ENCODE results near the gene PNLDC1. TPM values are rescaled to one million over a fixed set of nuclear protein-coding genes. Genes with fewer than 3 reads are reported as not detected.
"Not testable (repeated sequence)": the region's sequence is repeated elsewhere in the genome, so short reads cannot be mapped to it uniquely, and the experiment has no call there.

PNLDC1 gene
- total RNA-seq, 2 experiments from 2014 or later: 0.31 TPM; not detected in 1

DNA sequence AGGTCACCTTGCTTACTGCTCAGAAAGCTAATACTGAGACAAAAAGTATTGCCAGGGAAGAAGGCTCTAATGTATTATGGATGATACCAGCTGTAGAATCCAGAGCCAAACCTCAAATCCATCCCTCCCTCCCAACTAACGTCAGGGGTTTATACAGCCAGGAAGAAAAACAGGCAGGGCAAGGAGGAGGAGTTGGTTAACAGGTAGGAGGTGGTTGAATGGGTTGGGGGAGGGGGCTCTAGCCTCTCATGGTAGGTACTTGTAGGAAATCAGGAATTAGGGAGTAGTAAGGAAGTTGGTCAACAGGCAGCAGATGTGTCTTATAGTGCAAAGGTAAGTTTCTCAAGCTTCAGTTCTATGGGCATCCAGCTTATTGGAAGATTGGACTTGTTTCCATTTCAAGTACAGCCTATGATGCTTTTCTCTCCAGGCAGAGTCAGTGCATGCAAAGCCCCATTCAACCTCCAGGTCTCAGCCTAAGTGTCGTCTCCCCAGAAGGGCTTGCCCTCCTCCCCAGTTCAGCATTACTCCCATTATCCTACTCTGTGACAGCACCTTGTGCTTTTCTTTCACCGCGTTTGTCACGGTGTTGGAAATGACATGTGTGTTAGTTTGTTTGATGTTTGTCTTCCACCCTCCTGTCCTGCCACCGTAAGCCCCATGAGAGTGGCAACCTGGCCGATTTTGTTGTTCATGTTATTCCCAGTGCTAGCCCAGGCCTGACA, 38.1 kb downstream of the PNLDC1 start:
- Mint-ChIP-seq H3K4me3 (no peak overlapping the region), H3K27ac (no peak overlapping the region), H3K27me3 (no peaks in the 10 kb centered on the region), H3K9me3 (no peaks in the 10 kb centered on the region), H3K4me1 (peaks cover 14% of the 10 kb centered on the region), H3K36me3 (no peaks in the 10 kb centered on the region)
- DNase-seq: no peak

DNA sequence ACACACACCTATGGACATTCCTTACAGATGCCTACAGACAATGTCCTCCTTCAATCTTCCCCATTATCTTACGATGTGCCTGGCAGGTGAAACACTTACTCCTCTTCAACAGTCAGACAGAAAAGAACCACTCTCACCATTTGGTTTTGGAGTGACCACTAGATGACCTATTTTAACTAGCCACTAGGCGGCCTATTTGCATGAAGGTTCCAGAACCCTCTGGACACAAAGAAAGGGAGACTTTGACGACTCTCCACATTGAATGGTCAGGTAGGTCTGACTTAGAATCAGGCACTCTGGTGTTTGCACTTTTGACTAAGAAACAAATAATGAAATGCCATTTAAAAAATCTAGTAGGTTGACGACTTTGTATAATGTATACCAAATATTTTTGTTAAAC, 42.0 kb downstream of the PNLDC1 start:
- Mint-ChIP-seq H3K4me1 (peaks cover 4% of the 10 kb centered on the region), H3K27me3 (no peaks in the 10 kb centered on the region), H3K36me3 (no peaks in the 10 kb centered on the region), H3K27ac (no peak overlapping the region), H3K9me3 (no peaks in the 10 kb centered on the region), H3K4me3 (no peak overlapping the region)
- DNase-seq: no peak

DNA sequence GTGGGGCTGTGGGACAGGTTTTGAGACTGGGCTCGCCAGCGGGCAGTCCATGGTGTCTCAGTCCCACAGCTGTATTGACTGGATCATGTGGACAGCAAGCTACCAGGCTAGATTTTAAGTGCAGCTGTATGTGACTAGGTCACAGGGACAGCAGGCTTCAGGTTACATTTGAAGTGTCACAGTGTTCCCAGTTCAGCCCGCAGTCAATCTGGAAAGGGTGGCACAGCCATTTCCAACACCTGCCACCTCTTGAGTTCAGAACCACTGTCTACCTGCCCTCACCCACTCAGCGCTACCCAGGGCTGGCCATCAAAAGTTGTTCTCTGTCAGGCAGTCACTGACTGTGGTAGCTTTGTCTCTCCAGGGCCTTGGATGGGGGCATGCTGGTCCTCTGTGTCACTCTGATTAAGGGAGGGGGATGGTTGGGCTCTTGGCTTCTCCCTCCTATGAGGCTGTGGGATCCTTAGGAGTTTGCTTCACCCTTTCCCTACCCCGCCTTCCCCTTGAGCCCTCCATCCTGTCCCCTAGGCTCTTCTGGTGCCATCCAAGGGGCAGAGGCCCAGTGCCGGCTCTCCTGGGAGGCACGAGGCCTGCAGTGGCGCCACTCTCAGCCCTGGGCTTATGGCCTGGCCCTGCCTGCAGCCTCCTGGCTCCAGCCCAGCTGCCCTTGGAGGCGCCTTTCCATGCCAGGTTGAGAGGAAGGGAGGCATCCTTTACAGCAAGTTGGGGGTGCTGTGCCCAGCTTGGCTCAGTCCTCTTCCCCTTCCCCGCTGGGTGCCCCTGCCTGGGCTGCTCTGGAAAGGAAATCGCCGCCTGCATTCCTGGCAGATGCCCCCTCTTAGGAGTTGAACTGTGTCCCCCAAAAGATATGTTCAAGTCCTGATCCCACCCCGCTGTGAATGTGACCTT, 44.9 kb downstream of the PNLDC1 start:
- Mint-ChIP-seq H3K4me3 (no peak overlapping the region), H3K9me3 (peaks cover 6% of the 10 kb centered on the region), H3K4me1 (peaks cover 4% of the 10 kb centered on the region), H3K27ac (no peak overlapping the region), H3K36me3 (no peaks in the 10 kb centered on the region), H3K27me3 (no peaks in the 10 kb centered on the region)
- DNase-seq: no peak

DNA sequence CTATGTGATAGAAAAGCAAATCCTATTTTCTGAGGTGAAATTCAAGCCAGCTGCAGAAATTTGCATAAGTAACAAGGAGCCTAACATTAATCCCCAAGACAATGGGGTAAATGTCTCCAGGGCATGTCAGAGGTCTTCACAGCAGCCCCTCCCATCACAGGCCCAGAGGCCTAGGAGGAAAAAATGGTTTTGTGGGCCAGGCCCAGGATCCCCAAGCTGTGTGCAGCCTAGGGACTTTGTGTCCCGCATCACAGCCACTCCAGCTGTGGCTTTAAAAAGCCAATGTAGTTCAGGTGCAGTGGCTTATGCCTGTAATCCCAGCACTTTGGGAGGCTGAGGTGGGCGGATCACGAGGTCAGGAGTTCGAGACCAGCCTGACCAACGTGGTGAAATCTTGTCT, 48.5 kb downstream of the PNLDC1 start:
- H3K4me3 Mint-ChIP-seq, H3K4me1 Mint-ChIP-seq, H3K27ac Mint-ChIP-seq, H3K9me3 Mint-ChIP-seq, H3K36me3 Mint-ChIP-seq, H3K27me3 Mint-ChIP-seq, DNase-seq: not testable (repeated sequence)

DNA sequence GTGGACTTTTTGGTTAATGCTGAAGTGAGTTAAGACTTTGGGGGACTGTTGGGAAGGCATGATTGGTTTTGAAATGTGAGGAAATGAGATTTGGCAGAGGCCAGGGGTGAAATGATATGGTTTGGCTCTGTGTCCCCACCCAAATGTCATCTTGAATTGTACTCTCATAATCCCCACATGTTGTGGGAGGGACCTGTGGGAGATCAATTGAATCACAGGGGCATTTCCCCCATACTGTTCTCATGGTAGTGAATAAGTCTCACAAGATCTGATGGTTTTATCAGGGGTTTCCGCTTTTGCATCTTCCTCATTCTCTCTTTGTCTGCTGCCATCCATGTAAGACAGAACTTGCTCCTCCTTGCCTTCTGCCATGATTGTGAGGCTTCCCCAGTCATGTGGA, 49.8 kb downstream of the PNLDC1 start:
- not testable (repeated sequence) for H3K36me3 Mint-ChIP-seq, H3K27ac Mint-ChIP-seq, H3K9me3 Mint-ChIP-seq, H3K4me3 Mint-ChIP-seq, H3K27me3 Mint-ChIP-seq, H3K4me1 Mint-ChIP-seq, DNase-seq

GRCh38 chr6:159852877-159853276, 52.8 kb downstream of the PNLDC1 start:
- Mint-ChIP-seq H3K4me1 (no peaks in the 10 kb centered on the region), H3K27me3 (no peaks in the 10 kb centered on the region), H3K27ac (no peak overlapping the region), H3K36me3 (no peaks in the 10 kb centered on the region), H3K4me3 (no peak overlapping the region), H3K9me3 (peaks cover 13% of the 10 kb centered on the region)
- no peak for DNase-seq

DNA sequence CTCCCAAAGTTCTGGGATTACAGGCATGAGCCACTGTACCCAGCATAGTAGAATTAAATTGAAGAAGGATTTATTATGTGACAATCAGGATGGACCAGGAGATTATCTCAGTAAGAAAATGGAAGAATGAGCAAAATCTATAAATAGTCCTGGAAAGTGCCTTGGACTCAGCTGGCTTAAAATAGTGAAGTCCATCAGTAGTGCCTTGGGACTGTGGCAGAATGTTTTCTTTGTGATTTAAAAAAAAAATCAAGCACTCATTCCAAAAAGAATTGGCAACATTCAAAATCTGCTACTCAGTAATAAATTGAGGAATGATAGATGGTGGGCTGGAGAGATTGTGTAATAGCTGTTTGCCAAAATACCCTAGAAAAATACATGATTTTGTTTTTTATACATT, 53.7 kb downstream of the PNLDC1 start:
- Mint-ChIP-seq H3K27ac (no peak overlapping the region), H3K4me1 (no peaks in the 10 kb centered on the region), H3K36me3 (no peaks in the 10 kb centered on the region), H3K27me3 (no peaks in the 10 kb centered on the region), H3K9me3 (peaks cover 12% of the 10 kb centered on the region), H3K4me3 (no peak overlapping the region)
- no peak for DNase-seq

DNA sequence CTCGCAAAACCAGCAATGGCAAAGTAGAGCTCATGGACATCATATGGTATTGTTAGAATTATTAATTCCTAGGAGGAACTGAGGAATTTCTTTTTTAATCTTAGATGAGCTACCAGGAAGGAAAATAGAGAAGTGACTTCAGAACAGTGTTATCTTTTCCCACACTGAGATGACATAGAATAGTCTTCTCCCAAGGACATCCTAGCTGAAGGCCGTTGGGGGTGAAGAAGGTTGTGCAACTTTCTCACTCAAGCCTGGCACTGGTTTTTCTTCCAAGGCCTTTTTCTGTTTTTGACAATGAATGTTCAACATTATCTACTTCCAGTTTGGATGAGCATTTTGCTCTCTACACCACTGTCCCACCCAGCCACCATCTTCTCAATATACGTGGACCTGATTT, 54.9 kb downstream of the PNLDC1 start:
- no peaks in the 10 kb centered on the region for H3K4me1 Mint-ChIP-seq
- H3K4me3 Mint-ChIP-seq: no peak overlapping the region
- H3K27me3 Mint-ChIP-seq: no peaks in the 10 kb centered on the region
- H3K36me3 Mint-ChIP-seq: no peaks in the 10 kb centered on the region
- no peak for DNase-seq
- no peak overlapping the region for H3K27ac Mint-ChIP-seq
- peaks cover 12% of the 10 kb centered on the region for H3K9me3 Mint-ChIP-seq

- Mint-ChIP-seq H3K27me3 (no peaks in the 10 kb centered on the region), H3K36me3 (no peaks in the 10 kb centered on the region), H3K4me1 (peaks cover 20% of the 10 kb centered on the region), H3K9me3 (peaks cover 12% of the 10 kb centered on the region), H3K4me3 (no peak overlapping the region), H3K27ac (no peak overlapping the region)
- DNase-seq: no peak
These were observed 58.2 kb downstream of the PNLDC1 start for GRCh38 chr6:159858259-159858658.

GRCh38 chr6:159860482-159860881, 60.4 kb downstream of the PNLDC1 start:
- no peak overlapping the region for H3K4me3 Mint-ChIP-seq
- H3K27ac Mint-ChIP-seq: no peak overlapping the region
- H3K27me3 Mint-ChIP-seq: no peaks in the 10 kb centered on the region
- DNase-seq: no peak
- no peaks in the 10 kb centered on the region for H3K36me3 Mint-ChIP-seq
- H3K9me3 Mint-ChIP-seq: peaks cover 12% of the 10 kb centered on the region
- peaks cover 21% of the 10 kb centered on the region for H3K4me1 Mint-ChIP-seq

GRCh38 chr6:159862103-159862502, 62.0 kb downstream of the PNLDC1 start:
- DNase-seq: no peak
- H3K9me3 Mint-ChIP-seq: peaks cover 9% of the 10 kb centered on the region
- no peaks in the 10 kb centered on the region for H3K36me3 Mint-ChIP-seq
- H3K27ac Mint-ChIP-seq: peak overlapping the region; percentile 42
- H3K4me3 Mint-ChIP-seq: peak overlapping the region; percentile 11
- no peaks in the 10 kb centered on the region for H3K27me3 Mint-ChIP-seq
- H3K4me1 Mint-ChIP-seq: peaks cover 21% of the 10 kb centered on the region

DNA sequence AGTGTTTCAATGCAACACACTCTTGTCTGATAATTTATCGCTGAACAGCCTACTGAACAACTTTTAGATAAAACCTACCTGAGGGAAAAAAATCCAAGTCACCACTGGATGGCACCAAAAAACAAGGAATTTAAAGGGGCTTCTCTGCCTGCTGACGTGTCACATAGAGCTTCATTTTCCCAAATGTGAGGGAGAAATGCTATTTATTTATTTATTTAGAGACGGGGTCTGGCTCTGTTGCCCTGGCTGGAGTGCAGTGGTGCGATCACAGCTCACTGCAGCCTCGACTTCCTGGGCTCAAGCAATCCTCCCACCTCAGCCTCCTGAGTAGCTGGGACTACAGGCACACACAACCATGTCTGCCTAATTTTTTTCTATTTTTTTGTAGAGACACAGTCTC, 63.3 kb downstream of the PNLDC1 start:
- H3K9me3 Mint-ChIP-seq, H3K27me3 Mint-ChIP-seq, H3K36me3 Mint-ChIP-seq: not testable (repeated sequence)
- H3K27ac Mint-ChIP-seq: peak overlapping the region; percentile 42
- H3K4me3 Mint-ChIP-seq: peak overlapping the region; percentile 14
- H3K4me1 Mint-ChIP-seq: peaks cover 21% of the 10 kb centered on the region
- peak; percentile 19 for DNase-seq

GRCh38 chr6:159865226-159865920, 65.3 kb downstream of the PNLDC1 start:
- Mint-ChIP-seq H3K27ac (no peak overlapping the region), H3K27me3 (no peaks in the 10 kb centered on the region), H3K4me3 (no peak overlapping the region), H3K9me3 (no peaks in the 10 kb centered on the region), H3K4me1 (peaks cover 21% of the 10 kb centered on the region), H3K36me3 (no peaks in the 10 kb centered on the region)
- no peak for DNase-seq

GRCh38 chr6:159866286-159867247, 66.5 kb downstream of the PNLDC1 start:
- H3K4me1 Mint-ChIP-seq: peaks cover 16% of the 10 kb centered on the region
- no peaks in the 10 kb centered on the region for H3K27me3 Mint-ChIP-seq
- no peak for DNase-seq
- no peaks in the 10 kb centered on the region for H3K36me3 Mint-ChIP-seq
- no peak overlapping the region for H3K27ac Mint-ChIP-seq
- no peak overlapping the region for H3K4me3 Mint-ChIP-seq
- H3K9me3 Mint-ChIP-seq: no peaks in the 10 kb centered on the region
